WTC11 (cell line): Measurements from ENCODE around the gene RNU5B-1.

Source experiments
- CTCF ChIP-seq: fragments of 200-600 bp; IDR thresholded peaks from 2 replicates; pipeline ENCODE4 v1.8.0; 2022; ENCODE audit warnings: antibody characterized with exemption
- E2F1 ChIP-seq: sonication (generic); formaldehyde crosslinking; IDR thresholded peaks from 2 replicates; pipeline ENCODE4 v1.8.0; 2022; ENCODE audit warnings: mild to moderate bottlenecking, missing genetic modification reagents

GRCh38 chr15:65260968-65261367 lies 43.5 kb upstream of the RNU5B-1 start:
- TF ChIP-seq E2F1 (no peak), CTCF (no peak)
